H1 (cell line): ENCODE measurements around the gene COMT. TPM values are rescaled to one million over a fixed set of nuclear protein-coding genes. Genes with fewer than 3 reads are reported as not detected.

ENCODE experiments used
- CTCF ChIA-PET: fragments of 300-600 bp; sonication (Branson Sonifier 250); formaldehyde crosslinking; loops from one replicate; lab custom pipeline; 2021; ENCODE audit not compliant: partially characterized antibody; lab: Charles Lee
- POLR2A ChIA-PET: fragments of 300-600 bp; sonication (Branson Sonifier 250); formaldehyde crosslinking; loops from one replicate; lab custom pipeline; 2021; ENCODE audit warnings: inconsistent platforms; ENCODE audit not compliant: partially characterized antibody; lab: Charles Lee
- DNase-seq, 2 experiments: peaks; one replicate each; pipeline versions ENCODE4 v3.0.0 to v3.0.0-alpha.2; 2010 to 2022; ENCODE audit warnings: low spot score in 2 of 2, low read depth in 1 of 2, mixed read lengths in 1 of 2
- FAIRE-seq: peaks from 2 replicates; lab custom pipeline; 2011; peaks lifted over from hg19 to GRCh38; lab: Jason Lieb, UNC
- H2AFZ ChIP-seq: 2 replicates; pipeline ENCODE4 v1.8.1; 2012; ENCODE audit warnings: low read length, inconsistent platforms
- H2AK5ac ChIP-seq: 2 replicates; pipeline ENCODE4 v1.6.1; 2013; ENCODE audit warnings: low read depth, low read length
- H2BK120ac ChIP-seq: replicated peaks from 2 replicates; pipeline ENCODE3; 2013; ENCODE audit warnings: low read depth, low read length, inconsistent platforms
- H2BK12ac ChIP-seq: 2 replicates; pipeline ENCODE4 v1.6.1; 2013; ENCODE audit warnings: low read depth, low read length
- H2BK15ac ChIP-seq: 2 replicates; pipeline ENCODE4 v1.6.1; 2013; ENCODE audit warnings: low read length
- H2BK20ac ChIP-seq: 2 replicates; pipeline ENCODE4 v1.6.1; 2013; ENCODE audit warnings: low read length
- H2BK5ac ChIP-seq: 2 replicates; pipeline ENCODE4 v1.6.1; 2013; ENCODE audit warnings: low read depth, low read length
- H3K14ac ChIP-seq: 2 replicates; pipeline ENCODE4 v1.6.1; 2013; ENCODE audit warnings: inconsistent platforms; ENCODE audit not compliant: insufficient read length
- H3K18ac ChIP-seq: 2 replicates; pipeline ENCODE4 v1.6.1; 2013; ENCODE audit warnings: low read length; ENCODE audit errors: extremely low read depth
- H3K23ac ChIP-seq: 2 replicates; pipeline ENCODE4 v1.6.1; 2013; ENCODE audit warnings: inconsistent platforms; ENCODE audit not compliant: insufficient read length
- H3K23me2 ChIP-seq: 2 replicates; pipeline ENCODE4 v1.6.1; 2013; ENCODE audit warnings: low read depth, low read length
- H3K27ac ChIP-seq: 2 replicates; pipeline ENCODE4 v1.6.1; 2011; ENCODE audit warnings: low read depth, low read length, inconsistent platforms
- H3K27me3 ChIP-seq, 4 experiments: replicated peaks in 1 of 4; 1 replicate in 1 of 4; 2 replicates in 3 of 4; pipeline versions ENCODE4 v1.6.1 to v1.8.1; 2011 to 2013; ENCODE audit warnings: low read length in 3 of 4, mild to moderate bottlenecking in 3 of 4, inconsistent platforms in 2 of 4, mixed read lengths in 2 of 4, moderate library complexity in 1 of 4; ENCODE audit not compliant: control insufficient read depth in 3 of 4, insufficient read depth in 3 of 4; ENCODE audit errors: extremely low read depth in 1 of 4
- H3K36me3 ChIP-seq, 4 experiments: 2 replicates each; pipeline versions ENCODE4 v1.6.1 to v1.8.1; 2011 to 2013; ENCODE audit warnings: mild to moderate bottlenecking in 4 of 4, low read length in 3 of 4, moderate library complexity in 2 of 4, control low read depth in 1 of 4, inconsistent platforms in 1 of 4; ENCODE audit not compliant: insufficient read depth in 4 of 4, control insufficient read depth in 2 of 4
- H3K4ac ChIP-seq: replicated peaks from 2 replicates; pipeline ENCODE3; 2013; ENCODE audit warnings: low read length, low read depth, mixed read lengths, inconsistent platforms; ENCODE audit not compliant: insufficient read length
- H3K4me1 ChIP-seq, 4 experiments: replicated peaks in 1 of 4; 1 replicate in 1 of 4; 2 replicates in 3 of 4; pipeline versions ENCODE4 v1.6.1 to v1.8.1; 2011 to 2013; ENCODE audit warnings: low read length in 3 of 4, inconsistent platforms in 2 of 4, mixed read lengths in 1 of 4; ENCODE audit not compliant: insufficient read depth in 4 of 4, control insufficient read depth in 3 of 4
- H3K4me2 ChIP-seq, 2 experiments: 2 replicates each; pipeline versions ENCODE4 v1.6.1 to v1.8.1; 2011 to 2013; ENCODE audit warnings: low read depth in 2 of 2, low read length in 2 of 2, control low read depth in 1 of 2, inconsistent platforms in 1 of 2, mild to moderate bottlenecking in 1 of 2; ENCODE audit not compliant: insufficient read depth in 1 of 2
- H3K4me3 ChIP-seq, 4 experiments: fragments of 200-600, 300-600 bp in 1 of 4; sonication (generic), shearing (Covaris generic), sonication (Bioruptor Twin) in 1 of 4; 2 replicates each; pipeline versions ENCODE4 v1.5.1 to v1.8.1; 2011 to 2016; ENCODE audit warnings: low read length in 4 of 4, low read depth in 3 of 4, control low read depth in 2 of 4, inconsistent platforms in 2 of 4, mild to moderate bottlenecking in 2 of 4, mixed read lengths in 1 of 4, moderate library complexity in 1 of 4; ENCODE audit not compliant: insufficient read depth in 2 of 4; ENCODE audit errors: extremely low read depth in 1 of 4
- H3K56ac ChIP-seq: replicated peaks from 2 replicates; pipeline ENCODE3; 2013; ENCODE audit warnings: low read depth, mild to moderate bottlenecking, mixed read lengths, low read length, inconsistent platforms; ENCODE audit not compliant: insufficient read length
- H3K79me1 ChIP-seq: 2 replicates; pipeline ENCODE4 v1.6.1; 2013; ENCODE audit warnings: low read depth, low read length, control low read depth
- H3K79me2 ChIP-seq, 2 experiments: 2 replicates each; pipeline versions ENCODE4 v1.6.1 to v1.8.1; 2012 to 2013; ENCODE audit warnings: low read length in 2 of 2, mild to moderate bottlenecking in 2 of 2, inconsistent platforms in 1 of 2; ENCODE audit not compliant: insufficient read depth in 2 of 2, control insufficient read depth in 1 of 2
- H3K9ac ChIP-seq, 4 experiments: replicated peaks in 1 of 4; 1 replicate in 1 of 4; 2 replicates in 3 of 4; pipeline versions ENCODE4 v1.6.1 to v1.8.1; 2011 to 2013; ENCODE audit warnings: low read depth in 3 of 4, low read length in 3 of 4, control low read depth in 2 of 4, mild to moderate bottlenecking in 2 of 4, moderate library complexity in 2 of 4, inconsistent platforms in 1 of 4; ENCODE audit errors: extremely low read depth in 1 of 4
- H3K9me3 ChIP-seq, 2 experiments: 2 replicates each; pipeline versions ENCODE4 v1.6.1 to v1.8.1; 2012 to 2013; ENCODE audit warnings: mild to moderate bottlenecking in 2 of 2, moderate library complexity in 2 of 2, control low read depth in 1 of 2, inconsistent platforms in 1 of 2, low read depth in 1 of 2, low read length in 1 of 2, mixed read lengths in 1 of 2; ENCODE audit not compliant: insufficient read depth in 2 of 2
- H4K20me1 ChIP-seq, 2 experiments: replicated peaks in 1 of 2; 2 replicates each; pipeline versions ENCODE3 to v1.8.1; 2011 to 2013; ENCODE audit warnings: inconsistent platforms in 2 of 2, low read length in 2 of 2, mild to moderate bottlenecking in 1 of 2; ENCODE audit not compliant: insufficient read depth in 2 of 2, control insufficient read depth in 1 of 2
- H4K5ac ChIP-seq: 2 replicates; pipeline ENCODE4 v1.6.1; 2013; ENCODE audit warnings: low read length, low read depth, mixed read lengths, inconsistent platforms; ENCODE audit not compliant: insufficient read length
- H4K8ac ChIP-seq: 2 replicates; pipeline ENCODE4 v1.8.0; 2013; ENCODE audit warnings: mild to moderate bottlenecking, moderate library complexity, low read length, inconsistent platforms; ENCODE audit not compliant: insufficient read depth; ENCODE audit errors: extremely low read depth
- H4K91ac ChIP-seq: replicated peaks from 2 replicates; pipeline ENCODE3; 2013; ENCODE audit warnings: low read length, mixed read lengths, inconsistent platforms; ENCODE audit not compliant: insufficient read length
- CBX5 ChIP-seq: fragments of 300-800, 300-1000 bp; sonication (generic); IDR thresholded peaks from 2 replicates; pipeline ENCODE4 v1.7.1; 2016; ENCODE audit warnings: antibody characterized with exemption, low read length, low read depth
- CREB1 ChIP-seq: IDR thresholded peaks from 2 replicates; pipeline ENCODE4 v1.6.1; 2012; ENCODE audit warnings: inconsistent platforms
- CTCF ChIP-seq, 3 experiments: IDR thresholded peaks; 1 replicate in 2 of 3; 2 replicates in 1 of 3; pipeline versions ENCODE4 v1.5.1 to v1.6.1; 2011; ENCODE audit warnings: low read length in 3 of 3, mild to moderate bottlenecking in 3 of 3, inconsistent platforms in 2 of 3, low read depth in 1 of 3, moderate library complexity in 1 of 3; ENCODE audit not compliant: insufficient read depth in 1 of 3; ENCODE audit errors: control extremely low read depth in 1 of 3
- EZH2 ChIP-seq: fragments of 200-600 bp; sonication (generic); IDR thresholded peaks from 2 replicates; pipeline ENCODE4 v1.7.1; 2012; ENCODE audit warnings: low read depth, mild to moderate bottlenecking, moderate library complexity, low read length, inconsistent platforms; ENCODE audit not compliant: severe bottlenecking
- HDAC6 ChIP-seq: IDR thresholded peaks from one replicate; pipeline ENCODE4 v1.7.1; 2012; ENCODE audit warnings: low read depth, mild to moderate bottlenecking, inconsistent platforms, low read length, moderate library complexity
- JUN ChIP-seq: IDR thresholded peaks from 2 replicates; pipeline ENCODE4 v1.6.1; 2011; ENCODE audit warnings: low read depth, mild to moderate bottlenecking, improper control_type of control experiment, low read length
- PHF8 ChIP-seq: fragments of 200-600 bp; sonication (generic); conservative IDR thresholded peaks from 2 replicates; pipeline ENCODE4 v1.7.1; 2012; ENCODE audit warnings: low read depth, mild to moderate bottlenecking, inconsistent platforms, low read length, moderate library complexity
- RFX5 ChIP-seq: IDR thresholded peaks from 2 replicates; pipeline ENCODE4 v1.6.1; 2011; ENCODE audit warnings: low read depth, low read length, improper control_type of control experiment, borderline replicate concordance
- SAP30 ChIP-seq: fragments of 300-600 bp; sonication (generic); IDR thresholded peaks from 2 replicates; pipeline ENCODE4 v1.7.1; 2012; ENCODE audit warnings: low read length, moderate library complexity, mild to moderate bottlenecking, inconsistent platforms; ENCODE audit not compliant: insufficient read depth, insufficient replicate concordance
- ZNF274 ChIP-seq: IDR thresholded peaks from 2 replicates; pipeline ENCODE4 v1.7.0; 2012; ENCODE audit warnings: low read length, borderline replicate concordance; ENCODE audit errors: extremely low read depth
- WGBS, 2 experiments: shearing (Covaris generic) in 1 of 2; methylation state at CpG; one replicate each; pipeline versions ENCODE4 v1.1.6 to v1.1.7; 2013 to 2015; ENCODE audit warnings: low lambda C conversion rate in 2 of 2, mixed read lengths in 2 of 2, inconsistent platforms in 1 of 2, low coverage in 1 of 2, missing lambda C conversion rate in 1 of 2; ENCODE audit not compliant: insufficient replicate concordance in 2 of 2, insufficient coverage in 1 of 2, insufficient read length in 1 of 2; ENCODE audit errors: extremely low coverage in 1 of 2, missing lambda C conversion rate in 1 of 2; 5-methylcytosine and 5-hydroxymethylcytosine counted together
- polyA plus RNA-seq, 7 experiments: library from polyadenylated mRNA; depleted of rRNA in 3 of 7; stranded (reverse) in 5 of 7; unstranded in 2 of 7; fragments of >200 nt in 5 of 7; fragments of 200-250 nt in 2 of 7; gene quantifications; 1 replicate in 5 of 7; 2 replicates in 1 of 7; 4 replicates in 1 of 7; pipeline versions ENCODE4 v1.2.1 to v1.2.3, GENCODE V29; 2011 to 2013; ENCODE audit warnings: missing spikeins in 2 of 7, mixed read lengths in 2 of 7
- total RNA-seq: library from RNA; stranded (reverse); fragmentation: NEBNext Ultra II Directional; extraction: Animal tissue kit (Norgen Biotek cat#: 25700); gene quantifications from 2 replicates; pipeline ENCODE4 v1.2.1, GENCODE V29; 2021

COMT gene
- total and polyA plus RNA-seq, 2 of the 8 experiments (the other 6 are each of a cell fraction or from before 2014, with no cell fraction given) = 15.2 to 33.7 TPM

DNA sequence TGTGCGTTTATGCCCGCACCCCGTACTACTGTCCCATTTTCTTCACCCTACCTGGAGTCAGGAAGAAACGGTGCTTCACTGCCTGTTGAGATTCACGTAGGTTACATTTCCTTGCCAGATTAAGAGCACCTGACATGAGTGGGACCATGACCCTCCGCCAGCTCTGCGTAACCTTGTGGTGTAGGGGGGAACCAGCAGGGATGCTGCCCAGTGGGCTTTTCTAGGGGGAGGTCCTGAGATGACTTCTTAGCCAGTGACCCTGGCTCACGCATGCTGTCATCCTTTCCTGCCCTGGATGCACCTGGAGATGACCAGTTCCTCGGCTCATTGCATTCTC lies 76.0 kb downstream of the COMT start:
- peaks cover 18 to 45% (median 37%) of the 10 kb centered on the region in 4 experiments for H3K27me3 ChIP-seq
- H2BK12ac ChIP-seq = no peak overlapping the region
- ChIA-PET POLR2A (interaction anchor here (1.1 to 1.5 kb wide), 6 partner anchors 21 to 108 kb away, joined by 3 to 7 read pairs (median 4); partner anchors contain the start of genes DGCR8 and TRMT2A), CTCF (interaction anchor here (1.0 to 2.8 kb wide), 4 partner anchors 45 to 68 kb away, joined by 3 to 8 read pairs (median 4); no protein-coding TSS in a partner anchor)
- no peak overlapping the region for H3K4ac ChIP-seq
- no peak overlapping the region for H4K5ac ChIP-seq
- no peak for FAIRE-seq
- peaks cover 5 to 20% of the 10 kb centered on the region in 2 experiments for H4K20me1 ChIP-seq
- no peak overlapping the region for H2BK120ac ChIP-seq
- no peaks in the 10 kb centered on the region for H3K36me3 ChIP-seq
- no peak overlapping the region for H3K14ac ChIP-seq
- no peak overlapping the region for H4K91ac ChIP-seq
- peaks cover 0 to 18% (median 10%) of the 10 kb centered on the region in 4 experiments; a peak in 6 of 7 replicates for H3K4me1 ChIP-seq
- no peak overlapping the region for H3K27ac ChIP-seq
- H2AK5ac ChIP-seq = no peak overlapping the region
- H3K18ac ChIP-seq = no peak overlapping the region
- peaks cover 7% of the 10 kb centered on the region; the same call in 1 of the 2 replicates for H3K79me1 ChIP-seq
- no peak overlapping the region for H3K9ac ChIP-seq
- 0 out of 2 replicates have a peak overlapping the region, but pooled peaks have one; percentile 24 for H2BK5ac ChIP-seq
- no peak overlapping the region for H3K56ac ChIP-seq
- no peak overlapping the region for H2BK15ac ChIP-seq
- DNase-seq = peak in 1 of 2 experiments; percentile 45
- H3K4me2 ChIP-seq = peak overlapping the region; percentile 73 to 77
- TF ChIP-seq RFX5 = no peak
- TF ChIP-seq JUN = no peak
- no peak for TF ChIP-seq HDAC6
- TF ChIP-seq CBX5 = no peak
- no peak for TF ChIP-seq ZNF274
- no peak for TF ChIP-seq SAP30
- TF ChIP-seq EZH2 = no peak
- no peak for TF ChIP-seq PHF8
- no peak for TF ChIP-seq CREB1
- no peak for TF ChIP-seq CTCF (IDR thresholded peaks at IDR 0.05; ENCODE audit: control extremely low read depth in 1 of 3, insufficient read depth in 1 of 3, low read depth in 1 of 3, low read length in 3 of 3)
- no peaks in the 10 kb centered on the region for H3K9me3 ChIP-seq
- no peak overlapping the region for H2AFZ ChIP-seq
- H3K23me2 ChIP-seq = peaks cover 11% of the 10 kb centered on the region
- peak overlapping the region; percentile 57 to 74 (median 64); a peak in 5 of 8 replicates for H3K4me3 ChIP-seq
- 74% methylated on average over 9 of the region's 9 CpGs; no CpG with 5 or more reads in 1 of the 2 experiments for WGBS, 2 experiments
- no peak overlapping the region for H3K23ac ChIP-seq
- H2BK20ac ChIP-seq = no peak overlapping the region
- H4K8ac ChIP-seq = no peak overlapping the region
- no peaks in the 10 kb centered on the region for H3K79me2 ChIP-seq
